OCI-LY1 (cell line): Measurements from ENCODE around the gene GSG1L.

Source experiments
- EZH2 ChIP-seq: fragments of 200-600 bp; sonication (generic), shearing (Covaris generic); IDR thresholded peaks from 2 replicates; pipeline ENCODE4 v1.8.0; 2017; ENCODE audit warnings: borderline replicate concordance, mixed run types, mild to moderate bottlenecking, antibody characterized with exemption, low read length, moderate library complexity, mixed read lengths
- TF ChIP-seq, protein P1 (sequence below): fragments of 200-600 bp; sonication (generic), shearing (Covaris generic); IDR thresholded peaks from 2 replicates; pipeline ENCODE4 v1.5.1; 2017; ENCODE audit warnings: mild to moderate bottlenecking, antibody characterized with exemption, low read length, moderate library complexity, mixed read lengths

DNA sequence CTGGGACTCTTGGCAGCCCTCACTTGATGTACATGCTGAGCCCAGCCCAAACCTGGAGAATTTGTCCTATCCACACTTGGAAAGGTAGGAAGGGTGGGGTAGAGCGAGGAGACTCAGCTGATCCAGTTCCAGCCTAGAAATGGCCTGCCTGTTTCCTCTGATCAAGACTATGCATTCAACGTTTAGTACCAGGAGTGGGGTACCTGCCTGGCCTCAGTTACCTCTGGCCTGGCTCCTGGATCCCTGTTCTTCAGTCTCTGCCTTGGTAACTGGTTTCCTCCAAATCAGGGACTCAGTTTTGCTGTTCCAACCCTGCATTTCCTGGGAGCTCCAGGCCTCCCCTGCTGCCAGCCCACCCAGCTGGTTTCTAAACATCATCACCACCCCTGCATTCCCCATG, 233.5 kb downstream of the GSG1L start:
- TF ChIP-seq, protein P1, sequence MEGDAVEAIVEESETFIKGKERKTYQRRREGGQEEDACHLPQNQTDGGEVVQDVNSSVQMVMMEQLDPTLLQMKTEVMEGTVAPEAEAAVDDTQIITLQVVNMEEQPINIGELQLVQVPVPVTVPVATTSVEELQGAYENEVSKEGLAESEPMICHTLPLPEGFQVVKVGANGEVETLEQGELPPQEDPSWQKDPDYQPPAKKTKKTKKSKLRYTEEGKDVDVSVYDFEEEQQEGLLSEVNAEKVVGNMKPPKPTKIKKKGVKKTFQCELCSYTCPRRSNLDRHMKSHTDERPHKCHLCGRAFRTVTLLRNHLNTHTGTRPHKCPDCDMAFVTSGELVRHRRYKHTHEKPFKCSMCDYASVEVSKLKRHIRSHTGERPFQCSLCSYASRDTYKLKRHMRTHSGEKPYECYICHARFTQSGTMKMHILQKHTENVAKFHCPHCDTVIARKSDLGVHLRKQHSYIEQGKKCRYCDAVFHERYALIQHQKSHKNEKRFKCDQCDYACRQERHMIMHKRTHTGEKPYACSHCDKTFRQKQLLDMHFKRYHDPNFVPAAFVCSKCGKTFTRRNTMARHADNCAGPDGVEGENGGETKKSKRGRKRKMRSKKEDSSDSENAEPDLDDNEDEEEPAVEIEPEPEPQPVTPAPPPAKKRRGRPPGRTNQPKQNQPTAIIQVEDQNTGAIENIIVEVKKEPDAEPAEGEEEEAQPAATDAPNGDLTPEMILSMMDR, result no peak
- no peak for TF ChIP-seq EZH2
